ENCODE data around the gene EDC4. TPM values are rescaled to one million over a fixed set of nuclear protein-coding genes. Genes with fewer than 3 reads are reported as not detected.

EDC4 gene
- total RNA-seq, 1 experiment from 2014 or later = 99.9 TPM

DNA sequence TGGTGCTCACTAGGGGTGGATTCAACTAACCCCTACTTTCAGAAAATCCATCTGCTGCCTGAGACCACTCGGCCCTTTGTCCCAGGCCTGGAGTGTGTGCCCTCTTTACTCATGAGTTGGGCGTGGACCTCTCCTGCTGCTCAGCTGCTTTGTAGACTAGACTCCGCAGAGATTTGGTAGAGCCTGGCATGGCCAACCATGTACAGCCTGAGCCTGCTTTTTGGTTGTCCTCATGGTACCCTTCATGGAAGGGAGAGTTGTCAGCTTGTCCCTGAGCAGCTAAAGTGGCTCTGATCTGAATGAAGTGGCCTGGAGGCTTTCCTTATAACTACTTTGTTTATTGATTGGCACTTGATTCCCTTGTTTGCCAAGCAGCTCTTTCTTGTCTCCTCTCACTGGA, 1.5 kb downstream of the EDC4 start:
- Histone ChIP-seq H3K4me1 (ENCODE audit: insufficient read depth, low read length, poor library complexity, severe bottlenecking) (peaks cover 13% of the 10 kb centered on the region), H3K4me3 (ENCODE audit: low read depth, low read length, poor library complexity, severe bottlenecking) (peak overlapping the region; percentile 83), H3K9me3 (ENCODE audit: low read depth, low read length, poor library complexity, severe bottlenecking) (no peaks in the 10 kb centered on the region), H3K36me3 (ENCODE audit: insufficient read depth, low read length, poor library complexity, severe bottlenecking) (peaks cover 39% of the 10 kb centered on the region), H3K27me3 (replicated peaks; ENCODE audit: insufficient read depth, low read depth, low read length, poor library complexity) (no peaks in the 10 kb centered on the region), H3K27ac (ENCODE audit: low read depth, low read length, poor library complexity, severe bottlenecking) (peak overlapping the region; percentile 81)
- no peak for TF ChIP-seq EZH2 (IDR thresholded peaks at IDR 0.05; ENCODE audit: borderline replicate concordance, low read depth, low read length, poor library complexity, severe bottlenecking)
- TF ChIP-seq, protein P1, sequence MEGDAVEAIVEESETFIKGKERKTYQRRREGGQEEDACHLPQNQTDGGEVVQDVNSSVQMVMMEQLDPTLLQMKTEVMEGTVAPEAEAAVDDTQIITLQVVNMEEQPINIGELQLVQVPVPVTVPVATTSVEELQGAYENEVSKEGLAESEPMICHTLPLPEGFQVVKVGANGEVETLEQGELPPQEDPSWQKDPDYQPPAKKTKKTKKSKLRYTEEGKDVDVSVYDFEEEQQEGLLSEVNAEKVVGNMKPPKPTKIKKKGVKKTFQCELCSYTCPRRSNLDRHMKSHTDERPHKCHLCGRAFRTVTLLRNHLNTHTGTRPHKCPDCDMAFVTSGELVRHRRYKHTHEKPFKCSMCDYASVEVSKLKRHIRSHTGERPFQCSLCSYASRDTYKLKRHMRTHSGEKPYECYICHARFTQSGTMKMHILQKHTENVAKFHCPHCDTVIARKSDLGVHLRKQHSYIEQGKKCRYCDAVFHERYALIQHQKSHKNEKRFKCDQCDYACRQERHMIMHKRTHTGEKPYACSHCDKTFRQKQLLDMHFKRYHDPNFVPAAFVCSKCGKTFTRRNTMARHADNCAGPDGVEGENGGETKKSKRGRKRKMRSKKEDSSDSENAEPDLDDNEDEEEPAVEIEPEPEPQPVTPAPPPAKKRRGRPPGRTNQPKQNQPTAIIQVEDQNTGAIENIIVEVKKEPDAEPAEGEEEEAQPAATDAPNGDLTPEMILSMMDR (conservative IDR thresholded peaks at IDR 0.05; ENCODE audit: low read depth, low read length) = no peak
- POLR2A ChIA-PET (ENCODE audit: low non-redundant PET) = no interaction called here
- DNase-seq (ENCODE audit: low spot score) = no peak
- BruUV-seq (replicated peaks) = no TSS peak
- intact Hi-C loops (cut with micrococcal nuclease; ENCODE audit: unreplicated experiment) = no loop called here
- CTCF ChIA-PET = interaction anchor here (1.0 to 2.1 kb wide), 2 partner anchors 10 to 58 kb away, joined by 3 to 7 read pairs; partner anchors contain the start of gene NRN1L

DNA sequence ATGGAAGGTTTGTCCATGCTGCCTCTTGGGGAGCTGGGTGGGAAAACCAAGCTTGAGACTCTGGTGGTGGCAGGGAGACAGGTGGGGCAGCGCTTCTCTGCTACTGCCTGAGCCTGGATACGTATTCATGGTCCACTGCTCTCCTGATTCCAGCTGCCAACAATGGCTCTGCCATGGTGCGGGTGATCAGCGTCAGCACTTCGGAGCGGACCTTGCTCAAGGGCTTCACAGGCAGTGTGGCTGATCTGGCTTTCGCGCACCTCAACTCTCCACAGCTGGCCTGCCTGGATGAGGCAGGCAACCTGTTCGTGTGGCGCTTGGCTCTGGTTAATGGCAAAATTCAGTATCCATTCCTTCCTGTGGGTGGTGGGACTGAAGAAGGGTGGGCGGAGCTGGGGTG, 4.2 kb downstream of the EDC4 start:
- Histone ChIP-seq H3K27ac (ENCODE audit: low read depth, low read length, poor library complexity, severe bottlenecking) (no peak overlapping the region), H3K9me3 (ENCODE audit: low read depth, low read length, poor library complexity, severe bottlenecking) (no peaks in the 10 kb centered on the region), H3K27me3 (replicated peaks; ENCODE audit: insufficient read depth, low read depth, low read length, poor library complexity) (no peaks in the 10 kb centered on the region), H3K4me1 (ENCODE audit: insufficient read depth, low read length, poor library complexity, severe bottlenecking) (peaks cover 13% of the 10 kb centered on the region), H3K4me3 (ENCODE audit: low read depth, low read length, poor library complexity, severe bottlenecking) (no peak overlapping the region), H3K36me3 (ENCODE audit: insufficient read depth, low read length, poor library complexity, severe bottlenecking) (peaks cover 57% of the 10 kb centered on the region)
- intact Hi-C loops (cut with micrococcal nuclease; ENCODE audit: unreplicated experiment) = no loop called here
- BruUV-seq (replicated peaks) = no TSS peak
- no peak for DNase-seq (ENCODE audit: low spot score)
- ChIA-PET CTCF (no interaction called here), POLR2A (ENCODE audit: low non-redundant PET) (no interaction called here)
- TF ChIP-seq, protein P1 (conservative IDR thresholded peaks at IDR 0.05; ENCODE audit: low read depth, low read length) = no peak
- no peak for TF ChIP-seq EZH2 (IDR thresholded peaks at IDR 0.05; ENCODE audit: borderline replicate concordance, low read depth, low read length, poor library complexity, severe bottlenecking)

DNA sequence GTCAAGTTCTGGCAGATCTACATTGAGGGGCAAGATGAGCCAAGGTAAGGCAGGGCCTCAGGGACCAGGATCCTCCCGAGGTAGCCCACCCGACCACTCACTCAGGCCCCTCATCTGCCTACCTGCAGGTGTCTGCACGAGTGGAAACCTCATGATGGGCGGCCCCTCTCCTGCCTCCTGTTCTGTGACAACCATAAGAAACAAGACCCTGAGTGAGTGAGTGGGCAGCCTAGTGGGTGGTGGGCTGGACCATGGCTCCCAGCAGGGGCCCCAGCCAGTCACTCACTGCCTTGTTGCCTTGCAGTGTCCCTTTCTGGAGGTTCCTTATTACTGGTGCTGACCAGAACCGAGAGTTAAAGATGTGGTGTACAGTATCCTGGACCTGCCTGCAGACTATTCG, 5.4 kb downstream of the EDC4 start:
- Histone ChIP-seq H3K36me3 (ENCODE audit: insufficient read depth, low read length, poor library complexity, severe bottlenecking) (peaks cover 62% of the 10 kb centered on the region), H3K4me1 (ENCODE audit: insufficient read depth, low read length, poor library complexity, severe bottlenecking) (peaks cover 8% of the 10 kb centered on the region), H3K9me3 (ENCODE audit: low read depth, low read length, poor library complexity, severe bottlenecking) (no peaks in the 10 kb centered on the region), H3K27me3 (replicated peaks; ENCODE audit: insufficient read depth, low read depth, low read length, poor library complexity) (no peaks in the 10 kb centered on the region), H3K27ac (ENCODE audit: low read depth, low read length, poor library complexity, severe bottlenecking) (no peak overlapping the region), H3K4me3 (ENCODE audit: low read depth, low read length, poor library complexity, severe bottlenecking) (no peak overlapping the region)
- CTCF ChIA-PET = no interaction called here
- intact Hi-C loops (cut with micrococcal nuclease; ENCODE audit: unreplicated experiment) = no loop called here
- TF ChIP-seq EZH2 (IDR thresholded peaks at IDR 0.05; ENCODE audit: borderline replicate concordance, low read depth, low read length, poor library complexity, severe bottlenecking) = no peak
- TF ChIP-seq, protein P1 (conservative IDR thresholded peaks at IDR 0.05; ENCODE audit: low read depth, low read length) = no peak
- no TSS peak for BruUV-seq (replicated peaks)
- no peak for DNase-seq (ENCODE audit: low spot score)
- POLR2A ChIA-PET (ENCODE audit: low non-redundant PET) = no interaction called here

Data from A673 (cell line).